ENCODE measurements around the gene MORC2.

DNA sequence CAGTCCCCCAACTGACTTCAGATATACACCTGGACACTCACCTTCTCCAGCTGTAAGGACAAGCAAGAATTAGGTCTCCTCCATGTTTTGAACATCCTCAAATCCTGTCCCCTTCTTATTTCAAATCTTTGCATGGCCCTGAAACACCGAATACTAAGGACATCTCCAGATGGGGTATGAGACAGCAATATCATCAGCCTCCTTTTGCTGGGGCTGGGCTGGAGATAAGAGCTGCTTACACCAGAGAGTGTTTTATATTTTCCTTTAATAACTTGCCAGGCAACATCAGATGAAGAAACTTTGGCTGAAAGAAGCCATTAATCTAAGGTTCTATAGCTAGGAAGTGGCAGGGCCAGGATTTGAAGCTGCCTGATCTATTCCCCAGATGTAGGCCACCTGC lies 22.1 kb upstream of the MORC2 start:
- no peak for TF ChIP-seq POLR2AphosphoS5 (IDR thresholded peaks at IDR 0.05; ENCODE audit: low read depth, low read length)
- TF ChIP-seq CEBPB (IDR thresholded peaks at IDR 0.05; ENCODE audit: low read depth): no peak
- TF ChIP-seq, protein P1, sequence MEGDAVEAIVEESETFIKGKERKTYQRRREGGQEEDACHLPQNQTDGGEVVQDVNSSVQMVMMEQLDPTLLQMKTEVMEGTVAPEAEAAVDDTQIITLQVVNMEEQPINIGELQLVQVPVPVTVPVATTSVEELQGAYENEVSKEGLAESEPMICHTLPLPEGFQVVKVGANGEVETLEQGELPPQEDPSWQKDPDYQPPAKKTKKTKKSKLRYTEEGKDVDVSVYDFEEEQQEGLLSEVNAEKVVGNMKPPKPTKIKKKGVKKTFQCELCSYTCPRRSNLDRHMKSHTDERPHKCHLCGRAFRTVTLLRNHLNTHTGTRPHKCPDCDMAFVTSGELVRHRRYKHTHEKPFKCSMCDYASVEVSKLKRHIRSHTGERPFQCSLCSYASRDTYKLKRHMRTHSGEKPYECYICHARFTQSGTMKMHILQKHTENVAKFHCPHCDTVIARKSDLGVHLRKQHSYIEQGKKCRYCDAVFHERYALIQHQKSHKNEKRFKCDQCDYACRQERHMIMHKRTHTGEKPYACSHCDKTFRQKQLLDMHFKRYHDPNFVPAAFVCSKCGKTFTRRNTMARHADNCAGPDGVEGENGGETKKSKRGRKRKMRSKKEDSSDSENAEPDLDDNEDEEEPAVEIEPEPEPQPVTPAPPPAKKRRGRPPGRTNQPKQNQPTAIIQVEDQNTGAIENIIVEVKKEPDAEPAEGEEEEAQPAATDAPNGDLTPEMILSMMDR (IDR thresholded peaks at IDR 0.05 in 2 of 3, conservative IDR thresholded peaks at IDR 0.05 in 1 of 3; ENCODE audit: borderline replicate concordance in 1 of 3, insufficient read depth in 1 of 3, low read depth in 2 of 3, low read length in 2 of 3): no peak
- no peak for TF ChIP-seq EZH2 (IDR thresholded peaks at IDR 0.05)
- TF ChIP-seq SP1 (IDR thresholded peaks at IDR 0.05; ENCODE audit: low read depth): no peak
- no peak for TF ChIP-seq JUND (IDR thresholded peaks at IDR 0.05)
